Measurements from ENCODE around the gene GOT2. TPM values are rescaled to one million over a fixed set of nuclear protein-coding genes. Genes with fewer than 3 reads are reported as not detected.
A peak's percentile ranks its signal among the peaks of the same experiment; 100 is the strongest.
"Not testable (repeated sequence)": the region's sequence is repeated elsewhere in the genome, so short reads cannot be mapped to it uniquely, and the experiment has no call there.

Gene GOT2
- 10 to 100 TPM; 39.5 to 53.5 (median 47.3) TPM for polyA plus RNA-seq (ENCODE audit: low read depth in 6 of 6)

DNA sequence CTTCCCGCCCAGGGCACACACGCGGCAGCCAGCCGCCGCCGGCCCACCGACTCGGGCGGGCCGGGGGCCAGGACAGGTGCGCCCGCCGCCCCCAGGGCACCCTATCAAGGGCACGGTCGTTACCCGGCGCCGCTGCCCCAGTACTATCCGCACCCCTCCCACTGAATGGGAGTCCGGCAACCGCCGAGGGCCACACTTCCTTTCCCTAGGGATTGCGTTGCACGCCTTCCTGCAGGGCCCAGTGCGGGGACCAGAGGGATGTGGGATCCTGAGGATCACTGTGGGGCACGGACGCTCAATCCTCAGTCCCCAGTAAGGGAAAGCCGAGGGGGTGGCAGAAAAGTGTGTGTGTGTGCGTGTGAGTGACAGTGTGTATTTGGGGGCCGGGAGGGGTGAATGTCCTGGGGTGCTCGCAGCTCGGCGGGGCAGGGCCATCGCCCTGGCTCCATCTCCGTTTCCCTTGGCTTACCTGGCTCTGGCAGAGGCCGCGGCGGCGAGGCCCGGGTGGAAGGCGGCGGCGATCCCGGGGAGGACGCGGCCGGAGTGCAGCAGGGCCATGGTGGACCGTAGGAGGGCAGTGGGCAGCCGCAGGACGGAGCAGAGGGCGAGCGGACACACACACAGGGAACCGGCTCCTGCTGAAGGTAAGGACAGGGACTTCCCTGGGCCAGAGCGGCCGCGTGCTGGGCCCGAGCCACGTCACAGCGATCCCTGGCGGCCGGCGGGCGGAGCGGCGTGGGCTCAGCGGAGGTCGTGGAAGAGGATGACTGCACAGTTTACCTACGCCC is at the start of gene GOT2:
Gene GOT2 (minus strand): TSS at position 646 of the 788 bp plus-strand sequence. CDS start 88 bp downstream, at position 558.
- DNase-seq: peak; percentile 72
- Mint-ChIP-seq H3K36me3 (no peaks in the 10 kb centered on the region), H3K27me3 (peaks cover 0 to 9% (median 5%) of the 10 kb centered on the region in 3 donors), H3K27ac (peak within 1 kb of the TSS; percentile 47 to 98 (median 71)), H3K9me3 (no peaks in the 10 kb centered on the region), H3K4me3 (peak within 1 kb of the TSS; percentile 89 to 99 (median 98)), H3K4me1 (peaks cover 19 to 46% (median 43%) of the 10 kb centered on the region in 3 donors)
- ATAC-seq (ENCODE audit: low read depth in 2 of 2): peak; percentile 98

DNA sequence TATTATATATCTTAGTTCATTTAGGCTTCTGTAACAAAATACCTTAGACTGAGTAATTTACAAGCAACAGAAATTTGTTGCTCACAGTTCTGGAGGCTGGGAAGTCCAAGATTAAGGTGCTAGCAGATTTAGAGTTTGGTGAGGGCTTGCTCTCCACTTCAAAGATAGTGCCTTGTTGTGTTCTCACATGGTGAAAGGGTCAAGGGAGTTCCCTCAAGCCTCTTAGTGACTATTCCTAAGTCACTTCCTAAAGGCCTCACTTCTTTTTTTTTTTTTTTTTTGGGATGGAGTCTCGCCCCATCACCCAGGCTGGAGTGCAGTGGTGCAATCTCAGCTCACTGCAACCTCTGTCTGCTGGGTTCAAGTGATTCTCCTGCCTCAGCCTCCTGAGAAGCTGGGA is 45.2 kb upstream of the GOT2 start:
- ATAC-seq (ENCODE audit: low read depth in 2 of 2); H3K4me3 Mint-ChIP-seq; DNase-seq; H3K4me1 Mint-ChIP-seq; H3K36me3 Mint-ChIP-seq; H3K9me3 Mint-ChIP-seq: not testable (repeated sequence)
- Mint-ChIP-seq H3K27ac (peak overlapping the region in 1 of 6 donors; percentile 64), H3K27me3 (peaks cover 0 to 14% (median 10%) of the 10 kb centered on the region in 3 donors)

DNA sequence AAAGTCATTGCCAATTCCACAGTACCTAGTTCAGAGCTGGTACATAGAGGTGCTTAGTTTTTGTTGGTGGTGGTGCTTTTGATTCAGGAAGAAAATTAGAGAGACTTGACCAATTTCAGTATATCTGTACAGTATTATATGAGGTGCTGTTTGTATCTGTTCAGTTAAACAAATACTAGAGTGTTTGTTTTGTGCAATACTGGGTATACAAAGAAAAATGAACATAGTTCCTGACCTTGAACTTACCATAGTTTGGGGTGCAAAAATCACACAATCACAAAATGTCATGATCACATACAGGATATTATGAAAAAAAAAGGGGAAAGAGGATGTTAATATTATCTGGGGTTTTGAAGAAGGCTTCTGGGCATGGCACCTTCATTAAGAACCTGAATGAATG is 39.8 kb upstream of the GOT2 start:
- Mint-ChIP-seq H3K36me3 (no peaks in the 10 kb centered on the region), H3K4me3 (no peak overlapping the region), H3K27ac (no peak overlapping the region), H3K27me3 (peaks cover 9 to 32% (median 13%) of the 10 kb centered on the region in 3 donors), H3K4me1 (no peaks in the 10 kb centered on the region), H3K9me3 (no peaks in the 10 kb centered on the region)
- no peak for DNase-seq
- ATAC-seq (ENCODE audit: low read depth in 2 of 2): no peak

DNA sequence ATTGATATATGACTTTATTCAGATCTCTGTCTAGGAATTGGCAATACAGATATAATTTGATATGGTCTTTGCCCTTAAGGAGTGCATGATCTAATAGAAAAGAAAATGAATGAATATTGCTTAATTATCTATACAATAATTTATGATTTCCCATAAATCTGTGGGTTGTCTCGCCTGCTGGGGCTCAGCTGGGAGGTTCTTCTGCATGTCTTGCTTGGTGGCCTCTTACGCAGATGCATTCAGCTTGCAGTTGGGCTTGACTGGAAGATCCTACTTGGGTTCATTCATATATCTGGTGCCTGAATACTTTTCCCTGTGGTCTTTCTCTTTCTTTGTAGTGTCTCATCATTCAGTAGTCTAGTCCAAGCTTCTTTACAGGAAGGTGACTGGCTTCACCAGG is 34.0 kb upstream of the GOT2 start:
- no peaks in the 10 kb centered on the region for H3K4me1 Mint-ChIP-seq
- H3K9me3 Mint-ChIP-seq: peaks cover 0 to 7% (median 0%) of the 10 kb centered on the region in 7 donors
- H3K4me3 Mint-ChIP-seq: no peak overlapping the region
- H3K27me3 Mint-ChIP-seq: peaks cover 9 to 31% (median 26%) of the 10 kb centered on the region in 3 donors
- ATAC-seq (ENCODE audit: low read depth in 2 of 2) (no peak), DNase-seq (no peak)
- H3K36me3 Mint-ChIP-seq: no peaks in the 10 kb centered on the region
- H3K27ac Mint-ChIP-seq: no peak overlapping the region

DNA sequence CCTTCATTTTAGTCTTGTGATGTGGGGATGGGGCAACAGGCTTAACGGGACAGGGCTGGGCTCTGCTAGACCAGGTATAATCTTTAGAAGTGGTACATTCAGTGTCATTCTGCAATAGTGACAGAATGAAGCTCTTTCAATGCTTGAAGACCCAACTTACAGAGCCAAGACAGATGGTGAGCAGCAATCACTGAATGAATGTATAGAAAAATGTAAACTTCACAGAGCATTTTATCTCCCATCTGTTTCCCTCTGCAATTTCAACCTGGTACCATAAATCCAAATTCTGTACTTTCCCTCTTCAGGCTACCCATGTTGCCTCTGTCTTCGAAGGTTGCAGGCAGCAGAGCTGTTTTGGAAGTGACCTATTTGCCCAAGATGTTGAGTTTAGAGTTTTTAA is 33.5 kb upstream of the GOT2 start:
- Mint-ChIP-seq H3K27me3 (peaks cover 7 to 31% (median 26%) of the 10 kb centered on the region in 3 donors), H3K27ac (no peak overlapping the region), H3K9me3 (peaks cover 0 to 7% (median 0%) of the 10 kb centered on the region in 7 donors), H3K4me3 (no peak overlapping the region), H3K4me1 (no peaks in the 10 kb centered on the region), H3K36me3 (no peaks in the 10 kb centered on the region)
- no peak for DNase-seq
- ATAC-seq (ENCODE audit: low read depth in 2 of 2): no peak

DNA sequence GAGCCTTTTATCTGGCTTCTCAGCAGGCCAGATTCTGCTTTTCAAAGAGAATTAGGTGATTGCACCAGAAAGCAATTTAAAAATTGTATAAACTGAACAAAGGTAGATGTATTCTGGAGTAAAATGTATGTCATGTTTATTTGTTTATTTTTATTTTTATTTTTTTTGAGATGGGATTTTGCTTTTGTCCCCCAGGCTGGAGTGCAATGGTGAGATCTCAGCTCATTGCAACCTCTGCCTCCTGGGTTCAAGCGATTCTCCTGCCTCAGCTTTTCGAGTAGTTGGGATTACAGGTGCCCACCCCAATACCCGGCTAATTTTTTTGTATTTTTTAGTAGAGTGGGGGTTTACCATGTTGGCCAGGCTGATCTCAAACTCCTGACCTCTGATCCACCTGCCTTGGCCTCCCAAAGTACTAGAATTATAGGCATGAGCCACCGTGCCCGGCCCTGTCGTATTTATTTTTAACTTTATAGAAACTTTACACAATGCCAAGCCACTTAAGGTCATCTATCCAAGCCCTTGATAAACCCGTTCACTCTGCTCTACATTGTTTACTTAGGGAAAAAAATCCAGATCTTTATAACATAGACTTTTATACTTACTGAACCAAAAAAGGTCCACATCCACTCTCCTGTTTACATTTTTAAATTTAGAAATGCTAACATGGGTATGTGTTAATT is 22.7 kb upstream of the GOT2 start:
- H3K27me3 Mint-ChIP-seq: peaks cover 0 to 19% (median 0%) of the 10 kb centered on the region in 3 donors
- H3K27ac Mint-ChIP-seq: peak overlapping the region in 2 of 6 donors; percentile 15 to 66
- no peaks in the 10 kb centered on the region for H3K9me3 Mint-ChIP-seq
- no peaks in the 10 kb centered on the region for H3K36me3 Mint-ChIP-seq
- ATAC-seq (ENCODE audit: low read depth in 2 of 2) (no peak), DNase-seq (no peak)
- H3K4me1 Mint-ChIP-seq: peaks cover 8 to 9% (median 9%) of the 10 kb centered on the region in 3 donors
- H3K4me3 Mint-ChIP-seq: peak overlapping the region in 2 of 8 donors; percentile 61 to 77

DNA sequence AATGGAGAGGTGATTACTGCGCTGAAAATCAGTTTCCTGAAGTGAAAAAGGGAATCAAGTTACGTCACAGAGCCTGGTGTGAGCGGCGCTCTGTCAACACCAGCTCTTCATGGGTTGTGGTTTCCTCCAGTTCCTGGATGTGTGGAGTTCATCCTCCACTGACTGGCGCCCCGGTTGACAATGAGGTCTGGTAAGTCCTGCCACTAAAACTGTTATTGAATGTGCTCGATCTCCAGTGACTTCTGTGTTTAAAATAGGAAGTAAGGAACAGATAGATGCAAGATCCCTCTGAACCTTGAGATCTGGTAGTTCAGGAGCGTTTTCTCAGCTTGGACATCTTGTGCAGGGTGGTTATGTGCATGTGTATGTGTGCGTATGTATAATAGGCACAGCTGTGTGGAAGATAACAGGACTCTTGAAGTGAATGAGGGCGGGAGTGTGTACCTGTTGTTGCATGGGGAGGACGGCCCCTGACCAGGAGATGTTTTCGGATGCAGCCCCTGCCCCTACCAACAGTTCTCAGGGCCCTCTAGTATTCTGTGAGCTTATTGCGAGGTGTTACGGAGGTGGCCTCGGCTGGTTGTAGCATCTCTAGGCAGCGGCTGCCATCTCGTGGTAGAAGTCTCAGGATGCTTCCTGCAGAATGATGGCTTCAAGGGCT is 22.0 kb upstream of the GOT2 start:
- peak; percentile 53 for DNase-seq
- ATAC-seq (ENCODE audit: low read depth in 2 of 2): peak; percentile 87 to 88
- Mint-ChIP-seq H3K9me3 (no peaks in the 10 kb centered on the region), H3K27me3 (peaks cover 0 to 13% (median 0%) of the 10 kb centered on the region in 3 donors), H3K4me1 (peaks cover 8 to 9% (median 9%) of the 10 kb centered on the region in 3 donors), H3K36me3 (no peaks in the 10 kb centered on the region), H3K27ac (peak overlapping the region in 4 of 6 donors; percentile 51 to 88 (median 70)), H3K4me3 (peak overlapping the region in 7 of 8 donors; percentile 53 to 77 (median 77))

DNA sequence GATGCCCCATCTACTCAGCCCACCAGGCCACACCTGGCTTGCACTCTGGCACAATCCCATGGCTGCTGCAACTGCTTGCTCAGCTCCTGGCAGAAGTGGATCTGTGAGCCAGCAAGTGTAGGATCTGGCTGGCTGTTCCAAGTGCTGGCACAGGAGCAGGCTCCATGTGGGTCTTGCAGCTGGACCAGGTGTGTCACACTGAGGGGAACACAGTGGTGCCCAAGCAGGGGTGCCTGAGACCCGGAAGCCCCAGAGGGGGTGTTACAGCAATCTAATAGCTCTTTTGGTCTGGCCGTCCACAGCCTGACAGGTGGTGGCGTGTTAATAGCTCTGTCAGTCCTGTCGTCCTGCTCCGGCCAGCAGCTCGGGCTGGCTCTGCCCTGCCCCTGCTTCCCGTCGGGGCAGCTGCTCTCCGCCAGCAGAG is 19.6 kb upstream of the GOT2 start:
- H3K27me3 Mint-ChIP-seq: peaks cover 0 to 13% (median 0%) of the 10 kb centered on the region in 3 donors
- H3K27ac Mint-ChIP-seq: no peak overlapping the region
- H3K36me3 Mint-ChIP-seq: no peaks in the 10 kb centered on the region
- ATAC-seq (ENCODE audit: low read depth in 2 of 2): no peak
- peaks cover 0 to 2% (median 0%) of the 10 kb centered on the region in 7 donors for H3K9me3 Mint-ChIP-seq
- H3K4me1 Mint-ChIP-seq: peaks cover 8 to 9% (median 9%) of the 10 kb centered on the region in 3 donors
- peak overlapping the region in 1 of 8 donors; percentile 19 for H3K4me3 Mint-ChIP-seq
- DNase-seq: no peak

DNA sequence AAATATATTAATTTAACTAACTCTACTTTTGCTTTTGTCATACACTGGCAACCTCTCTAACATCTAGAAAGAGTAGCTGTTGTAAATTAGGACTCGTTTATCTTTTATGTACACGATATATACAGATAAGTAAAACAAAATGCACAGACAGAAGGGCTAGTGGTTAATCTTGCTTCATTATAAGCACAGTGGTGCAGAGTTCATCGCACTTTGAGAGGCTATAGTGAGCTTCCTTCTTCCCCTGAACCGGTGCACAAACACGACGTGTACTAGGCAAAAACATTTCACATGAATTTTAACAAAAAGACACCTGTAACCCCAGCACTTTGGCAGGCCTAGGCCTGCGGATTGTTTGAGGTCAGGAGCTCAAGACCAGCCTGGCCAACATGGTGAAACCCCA is 10.4 kb upstream of the GOT2 start:
- ATAC-seq (ENCODE audit: low read depth in 2 of 2) (no peak), DNase-seq (no peak)
- H3K27ac Mint-ChIP-seq: no peak overlapping the region
- H3K4me3 Mint-ChIP-seq: no peak overlapping the region
- H3K4me1 Mint-ChIP-seq: no peaks in the 10 kb centered on the region
- no peaks in the 10 kb centered on the region for H3K36me3 Mint-ChIP-seq
- H3K9me3 Mint-ChIP-seq: peaks cover 0 to 2% (median 0%) of the 10 kb centered on the region in 7 donors
- peaks cover 0 to 4% (median 0%) of the 10 kb centered on the region in 3 donors for H3K27me3 Mint-ChIP-seq

DNA sequence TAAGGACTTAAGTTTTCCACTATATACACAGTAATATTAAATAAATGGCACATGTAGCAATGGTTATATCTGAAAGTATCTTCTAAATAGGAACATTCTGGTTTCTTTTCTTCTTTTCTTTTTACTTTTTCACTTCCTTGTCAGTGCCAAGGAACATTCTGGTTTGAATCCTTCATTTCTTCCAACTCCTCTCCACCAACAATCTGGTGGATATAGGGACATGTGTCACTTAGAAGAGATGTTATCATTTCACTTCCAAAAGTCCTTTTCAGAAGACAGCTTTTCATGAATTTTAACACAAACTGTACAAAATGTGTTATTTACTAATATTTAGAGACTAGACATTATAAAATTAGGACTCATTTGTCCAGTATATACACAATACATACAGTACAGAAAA is 7.9 kb upstream of the GOT2 start:
- H3K4me1 Mint-ChIP-seq: no peaks in the 10 kb centered on the region
- no peak for ATAC-seq (ENCODE audit: low read depth in 2 of 2)
- H3K9me3 Mint-ChIP-seq: no peaks in the 10 kb centered on the region
- no peak for DNase-seq
- peaks cover 5 to 14% (median 9%) of the 10 kb centered on the region in 3 donors for H3K27me3 Mint-ChIP-seq
- no peak overlapping the region for H3K4me3 Mint-ChIP-seq
- no peak overlapping the region for H3K27ac Mint-ChIP-seq
- H3K36me3 Mint-ChIP-seq: no peaks in the 10 kb centered on the region

DNA sequence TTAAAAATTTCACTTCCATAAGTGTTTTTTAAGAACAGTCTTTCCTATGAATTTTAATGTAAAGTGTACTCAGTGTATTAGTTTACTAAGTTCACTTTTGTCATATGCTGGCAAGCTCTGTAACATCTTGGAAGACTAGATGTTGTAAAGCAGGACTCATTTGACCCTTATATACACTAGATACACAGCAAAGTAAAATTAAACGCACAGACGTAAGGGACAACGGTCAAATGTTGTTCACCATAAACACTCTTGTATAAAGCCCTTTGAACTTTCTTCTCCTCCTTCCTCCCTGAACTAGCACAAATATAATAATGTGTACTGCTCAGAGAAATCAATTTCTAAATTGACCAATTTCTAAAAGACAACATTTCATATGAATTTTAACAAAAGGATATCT is 7.0 kb upstream of the GOT2 start:
- H3K4me3 Mint-ChIP-seq: no peak overlapping the region
- no peaks in the 10 kb centered on the region for H3K36me3 Mint-ChIP-seq
- no peaks in the 10 kb centered on the region for H3K4me1 Mint-ChIP-seq
- DNase-seq (no peak), ATAC-seq (ENCODE audit: low read depth in 2 of 2) (no peak)
- peaks cover 5 to 14% (median 9%) of the 10 kb centered on the region in 3 donors for H3K27me3 Mint-ChIP-seq
- no peaks in the 10 kb centered on the region for H3K9me3 Mint-ChIP-seq
- H3K27ac Mint-ChIP-seq: no peak overlapping the region

DNA sequence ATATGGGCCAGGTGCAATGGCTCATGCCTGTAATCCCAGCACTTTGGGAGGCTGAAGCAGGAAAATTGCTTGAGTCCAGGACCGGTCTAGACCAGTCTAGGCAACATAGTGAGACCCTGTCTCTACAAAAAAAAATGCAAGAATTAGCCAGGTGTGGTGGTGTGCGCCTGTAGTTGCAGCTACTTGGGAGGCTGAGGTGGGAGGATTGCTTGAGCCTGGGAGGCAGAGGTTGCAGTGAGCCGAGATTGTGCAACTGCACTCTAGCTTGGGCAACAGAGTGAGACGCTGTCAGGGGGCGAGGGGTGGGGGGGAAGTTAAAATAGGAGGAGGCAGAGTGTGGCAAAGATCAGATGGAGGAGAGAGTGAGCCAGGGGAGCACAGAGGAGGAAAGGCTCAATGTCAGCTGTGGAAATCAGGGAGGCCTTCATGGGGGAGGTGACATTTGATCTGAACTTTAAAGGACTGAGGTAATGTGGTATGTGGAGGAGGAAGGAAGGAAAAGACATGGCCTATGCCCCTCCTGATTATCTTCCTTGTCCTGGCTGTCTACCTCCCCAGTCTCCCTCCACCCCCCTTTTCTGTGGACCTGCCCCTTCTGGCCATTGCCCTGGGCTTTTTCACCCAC is 4.7 kb upstream of the GOT2 start:
- Mint-ChIP-seq H3K4me1 (peaks cover 1 to 12% (median 9%) of the 10 kb centered on the region in 3 donors), H3K9me3 (no peaks in the 10 kb centered on the region), H3K36me3 (no peaks in the 10 kb centered on the region), H3K27ac (peak overlapping the region in 1 of 6 donors; percentile 74), H3K4me3 (no peak overlapping the region), H3K27me3 (peaks cover 5 to 14% (median 9%) of the 10 kb centered on the region in 3 donors)
- no peak for DNase-seq
- ATAC-seq (ENCODE audit: low read depth in 2 of 2): no peak

DNA sequence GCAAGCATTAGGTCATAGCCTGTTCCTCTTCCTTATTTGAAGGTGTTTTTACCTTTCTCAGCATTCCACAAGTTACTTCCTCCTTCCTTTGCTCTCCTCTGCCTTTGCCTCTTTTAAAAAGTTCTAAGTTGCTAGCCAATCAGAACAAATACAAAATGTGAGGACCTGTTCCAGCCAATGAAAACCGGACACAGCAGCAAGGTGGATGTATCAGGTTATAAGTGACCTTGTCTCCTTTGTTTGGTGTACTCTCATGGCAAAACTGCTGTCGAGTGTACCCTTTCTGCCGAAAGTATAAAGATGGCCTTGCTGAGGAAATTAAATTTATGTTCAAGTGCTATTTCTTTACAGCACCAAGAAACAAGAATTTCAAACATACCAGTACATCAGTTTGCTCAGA is 2.2 kb upstream of the GOT2 start:
- Mint-ChIP-seq H3K4me3 (peak overlapping the region in 2 of 8 donors; percentile 12 to 82), H3K4me1 (peaks cover 12 to 32% (median 32%) of the 10 kb centered on the region in 3 donors), H3K27me3 (peaks cover 5 to 14% (median 9%) of the 10 kb centered on the region in 3 donors)
- H3K36me3 Mint-ChIP-seq; DNase-seq; H3K27ac Mint-ChIP-seq; ATAC-seq (ENCODE audit: low read depth in 2 of 2); H3K9me3 Mint-ChIP-seq: not testable (repeated sequence)

All from naive B cell (primary cell).